Measurements from ENCODE around the gene ZNF425. TPM values are rescaled to one million over a fixed set of nuclear protein-coding genes. Genes with fewer than 3 reads are reported as not detected.

Gene ZNF425
- polyA plus RNA-seq, 3 donors: 0.15 to 0.17 TPM; not detected in 1

GRCh38 chr7:149156898-149157297 lies 30.8 kb upstream of the ZNF425 start:
- no peak for TF ChIP-seq CTCF (IDR thresholded peaks at IDR 0.05)
- Mint-ChIP-seq H3K9me3 (peaks cover 0 to 3% (median 0%) of the 10 kb centered on the region in 7 donors), H3K27ac (peak overlapping the region in 1 of 7 donors; percentile 16), H3K4me1 (peaks cover 3% of the 10 kb centered on the region), H3K36me3 (peaks cover 42 to 86% of the 10 kb centered on the region in 2 donors), H3K4me3 (no peak overlapping the region), H3K27me3 (ENCODE audit: low read depth in 3 of 3) (no peaks in the 10 kb centered on the region)
- H3K27me3 ChIP-seq (ENCODE audit: control insufficient read depth in 2 of 2, insufficient read depth in 2 of 2, low read length in 2 of 2): no peaks in the 10 kb centered on the region
- H3K27ac ChIP-seq (ENCODE audit: low read depth in 1 of 2, low read length in 2 of 2): no peak overlapping the region
- intact Hi-C loops (cut with micrococcal nuclease): no loop called here
- H3K4me2 ChIP-seq (replicated peaks; ENCODE audit: extremely low read depth, low read length, poor library complexity, severe bottlenecking): no peak overlapping the region
- no peak overlapping the region for H3K4me3 ChIP-seq (replicated peaks in 1 of 3; ENCODE audit: low read depth in 2 of 3, low read length in 3 of 3)
- no peaks in the 10 kb centered on the region for H3K9me3 ChIP-seq (replicated peaks in 1 of 2; ENCODE audit: control insufficient read depth in 1 of 2, insufficient read depth in 1 of 2, low read length in 2 of 2)
- H4K20me1 ChIP-seq (ENCODE audit: insufficient read depth, low read length): peaks cover 18% of the 10 kb centered on the region
- H3K36me3 ChIP-seq (replicated peaks in 1 of 2; ENCODE audit: control insufficient read depth in 1 of 2, insufficient read depth in 2 of 2, low read length in 2 of 2): peaks cover 23 to 72% of the 10 kb centered on the region in 2 donors
- no peak overlapping the region for H2AFZ ChIP-seq (ENCODE audit: insufficient read depth, low read depth, low read length, poor library complexity, severe bottlenecking)
- no peak for DNase-seq
- H3K79me2 ChIP-seq (ENCODE audit: insufficient read depth, low read length): peaks cover 35% of the 10 kb centered on the region
- H3K4me1 ChIP-seq (ENCODE audit: control insufficient read depth in 1 of 2, insufficient read depth in 2 of 2, low read length in 2 of 2): no peaks in the 10 kb centered on the region
- no peak overlapping the region for H3K9ac ChIP-seq (ENCODE audit: insufficient read depth, low read length, poor library complexity, severe bottlenecking)
- 96% methylated on average over 5 of the region's 6 CpGs for WGBS (ENCODE audit: insufficient coverage)

GRCh38 chr7:149154056-149154455 lies 27.9 kb upstream of the ZNF425 start:
- no peak overlapping the region for H3K27ac Mint-ChIP-seq
- H4K20me1 ChIP-seq (ENCODE audit: insufficient read depth, low read length): peaks cover 28% of the 10 kb centered on the region
- H3K9me3 Mint-ChIP-seq: peaks cover 0 to 3% (median 0%) of the 10 kb centered on the region in 7 donors

More at GRCh38 chr7:149154056-149154455, 27.9 kb upstream of the ZNF425 start:
- Histone ChIP-seq H3K4me3 (replicated peaks in 1 of 3; ENCODE audit: low read depth in 2 of 3, low read length in 3 of 3) (no peak overlapping the region), H3K36me3 (replicated peaks in 1 of 2; ENCODE audit: control insufficient read depth in 1 of 2, insufficient read depth in 2 of 2, low read length in 2 of 2) (peaks cover 21 to 49% of the 10 kb centered on the region in 2 donors), H3K27ac (ENCODE audit: low read depth in 1 of 2, low read length in 2 of 2) (no peak overlapping the region), H3K27me3 (ENCODE audit: control insufficient read depth in 2 of 2, insufficient read depth in 2 of 2, low read length in 2 of 2) (no peaks in the 10 kb centered on the region), H3K9ac (ENCODE audit: insufficient read depth, low read length, poor library complexity, severe bottlenecking) (no peak overlapping the region), H3K4me2 (replicated peaks; ENCODE audit: extremely low read depth, low read length, poor library complexity, severe bottlenecking) (no peak overlapping the region), H3K79me2 (ENCODE audit: insufficient read depth, low read length) (peaks cover 58% of the 10 kb centered on the region), H3K4me1 (ENCODE audit: control insufficient read depth in 1 of 2, insufficient read depth in 2 of 2, low read length in 2 of 2) (no peaks in the 10 kb centered on the region), H2AFZ (ENCODE audit: insufficient read depth, low read depth, low read length, poor library complexity, severe bottlenecking) (no peak overlapping the region), H3K9me3 (replicated peaks in 1 of 2; ENCODE audit: control insufficient read depth in 1 of 2, insufficient read depth in 1 of 2, low read length in 2 of 2) (no peaks in the 10 kb centered on the region)
- Mint-ChIP-seq H3K4me1 (peaks cover 3% of the 10 kb centered on the region), H3K4me3 (no peak overlapping the region), H3K36me3 (peaks cover 38 to 63% of the 10 kb centered on the region in 2 donors), H3K27me3 (ENCODE audit: low read depth in 3 of 3) (no peaks in the 10 kb centered on the region)
- 100% methylated on average over 8 of the region's 11 CpGs for WGBS (ENCODE audit: insufficient coverage)
- intact Hi-C loops (cut with micrococcal nuclease): no loop called here
- TF ChIP-seq CTCF (IDR thresholded peaks at IDR 0.05): no peak
- no peak for DNase-seq
